GM19240 (cell line): ENCODE results near the gene SYCE1L.
"Not testable (repeated sequence)": the region's sequence is repeated elsewhere in the genome, so short reads cannot be mapped to it uniquely, and the experiment has no call there.

ENCODE experiments used
- DNase-seq: peaks from one replicate; pipeline ENCODE4 v3.0.0; 2011; ENCODE audit warnings: low spot score; ENCODE audit not compliant: insufficient read length

Gene SYCE1L

DNA sequence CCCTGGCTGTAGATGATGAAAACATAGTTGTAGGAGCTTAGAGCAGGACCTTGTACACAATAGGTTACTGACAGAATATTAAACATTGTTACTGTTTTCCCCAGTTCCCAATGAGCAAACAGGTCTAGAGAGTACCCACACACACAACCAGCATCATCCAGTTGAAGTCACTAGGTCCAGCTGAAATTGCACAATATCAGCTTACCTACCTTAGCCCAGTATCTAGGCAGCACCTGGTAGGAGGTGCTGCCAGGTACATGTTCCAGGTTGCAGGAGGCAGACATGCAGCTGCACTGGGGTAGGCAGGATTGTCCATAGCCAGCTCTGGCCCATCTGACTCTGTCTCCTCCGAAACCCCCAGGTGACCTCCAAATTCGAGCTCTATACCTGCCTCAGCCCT lies 1.5 kb upstream of the SYCE1L start:
- DNase-seq, result no peak

GRCh38 chr16:77206533-77206932 lies 7.3 kb downstream of the SYCE1L start:
- no peak for DNase-seq

- no peak for DNase-seq
Measured at GRCh38 chr16:77207030-77207429, 7.8 kb downstream of the SYCE1L start.

GRCh38 chr16:77208382-77208781 lies 9.2 kb downstream of the SYCE1L start:
- no peak for DNase-seq

DNA sequence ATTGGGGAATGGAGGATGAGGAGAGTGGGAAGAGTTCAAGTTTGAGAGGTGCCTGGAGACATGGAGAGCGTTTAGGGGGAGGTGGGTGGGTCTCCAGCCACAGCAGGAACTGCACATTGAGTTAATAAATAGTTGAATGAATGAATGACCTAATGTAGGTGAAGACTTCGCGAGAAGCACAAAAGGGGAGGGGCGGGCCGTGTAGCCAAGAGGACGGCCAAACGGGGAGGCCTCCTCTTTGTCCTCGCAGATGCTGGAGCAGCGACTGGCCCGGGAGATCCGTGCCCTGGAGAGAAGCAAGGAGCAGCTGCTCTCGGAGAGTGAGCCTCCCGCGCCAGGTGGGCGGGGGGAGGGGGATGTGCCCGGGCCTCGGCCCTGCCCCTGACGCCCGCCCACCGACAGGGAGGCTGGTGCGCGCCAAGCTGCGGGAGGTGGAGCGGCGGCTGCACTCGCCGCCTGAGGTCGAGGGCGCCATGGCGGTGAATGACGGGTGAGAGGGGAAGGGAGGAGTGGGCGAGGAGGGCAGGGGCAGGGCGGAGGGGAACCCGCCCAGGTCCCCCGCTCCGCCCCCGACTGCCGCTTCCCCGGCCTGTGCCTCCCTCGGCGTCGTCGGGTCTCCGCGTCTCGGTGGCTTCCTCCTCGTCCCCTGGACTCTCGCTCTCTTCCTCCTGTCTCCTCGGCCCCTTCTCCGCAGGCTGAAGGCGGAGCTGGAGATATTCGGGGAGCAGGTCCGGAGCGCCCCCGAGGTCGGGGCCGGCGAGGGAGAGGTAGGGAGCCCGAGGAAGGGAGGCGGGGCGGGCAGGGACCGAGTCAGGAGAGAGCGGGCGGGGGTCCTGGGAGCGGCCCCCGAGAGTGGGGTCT lies 12.9 kb downstream of the SYCE1L start:
- peak; percentile 32 for DNase-seq

DNA sequence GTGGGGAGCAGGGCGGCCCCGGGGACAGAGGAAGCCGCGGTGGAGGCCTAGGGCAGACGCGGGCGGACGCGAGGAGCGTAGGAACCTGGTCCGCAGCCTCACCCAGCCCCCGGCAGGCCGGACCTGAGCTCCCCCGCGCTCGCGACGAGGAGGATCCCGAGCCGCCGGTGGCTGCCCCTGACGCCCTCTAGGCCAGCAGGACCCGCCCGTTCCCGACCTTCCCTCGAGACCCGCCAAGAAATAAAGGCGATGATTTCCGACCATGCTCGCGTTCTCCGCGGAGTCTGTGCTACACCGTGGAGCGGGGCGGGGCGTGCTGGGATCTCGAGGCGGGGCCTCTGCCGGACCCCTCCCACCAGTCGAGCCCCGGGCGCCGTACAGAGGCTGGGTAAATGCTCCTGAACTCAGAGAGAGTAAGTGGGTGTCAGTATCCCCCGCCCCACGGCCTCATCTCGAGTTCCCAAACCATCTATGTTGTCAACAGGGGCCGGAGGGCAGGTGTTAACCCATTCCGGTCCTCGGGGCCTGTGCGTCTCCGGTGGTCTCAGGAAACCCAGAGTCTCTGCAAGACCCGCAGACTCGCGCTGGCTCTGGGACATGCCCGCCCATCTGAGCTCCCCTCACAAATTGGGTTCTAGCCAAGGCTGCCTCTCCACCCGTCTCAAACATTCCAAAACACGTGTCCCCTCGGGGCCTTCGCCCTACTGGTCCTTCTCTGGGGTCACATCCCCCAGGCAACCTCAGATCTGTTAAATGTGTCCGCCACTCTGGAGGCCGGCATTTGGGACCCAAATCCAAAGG lies 13.7 kb downstream of the SYCE1L start:
- DNase-seq, result peak; percentile 14

DNA sequence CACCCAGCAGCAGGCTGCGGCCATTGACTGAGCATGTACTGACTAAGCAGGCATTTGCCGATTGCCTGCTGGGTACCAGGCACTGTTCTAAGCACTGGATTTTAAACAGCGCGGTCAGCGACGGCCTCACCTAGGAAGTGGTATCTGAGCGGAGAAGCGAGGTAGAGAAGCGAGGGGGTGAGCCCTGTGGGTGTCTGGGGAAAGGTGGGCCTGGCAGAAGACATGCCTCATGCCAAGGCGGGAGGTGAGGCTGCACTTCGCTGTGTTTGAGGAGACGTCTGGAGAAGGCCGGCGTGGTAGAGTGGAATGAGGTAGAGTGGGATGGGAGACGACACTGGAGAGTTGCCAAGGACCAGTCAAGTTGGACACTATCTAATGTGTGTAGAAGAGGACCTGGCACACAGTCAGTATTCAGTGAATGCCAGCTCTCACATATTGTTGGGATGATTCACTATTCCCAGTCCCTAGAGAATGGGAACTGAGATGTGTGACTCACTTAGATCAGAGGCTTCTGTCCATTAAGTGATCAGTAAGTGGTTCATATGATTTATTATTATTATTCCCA lies 14.4 kb downstream of the SYCE1L start:
- DNase-seq, result no peak

DNA sequence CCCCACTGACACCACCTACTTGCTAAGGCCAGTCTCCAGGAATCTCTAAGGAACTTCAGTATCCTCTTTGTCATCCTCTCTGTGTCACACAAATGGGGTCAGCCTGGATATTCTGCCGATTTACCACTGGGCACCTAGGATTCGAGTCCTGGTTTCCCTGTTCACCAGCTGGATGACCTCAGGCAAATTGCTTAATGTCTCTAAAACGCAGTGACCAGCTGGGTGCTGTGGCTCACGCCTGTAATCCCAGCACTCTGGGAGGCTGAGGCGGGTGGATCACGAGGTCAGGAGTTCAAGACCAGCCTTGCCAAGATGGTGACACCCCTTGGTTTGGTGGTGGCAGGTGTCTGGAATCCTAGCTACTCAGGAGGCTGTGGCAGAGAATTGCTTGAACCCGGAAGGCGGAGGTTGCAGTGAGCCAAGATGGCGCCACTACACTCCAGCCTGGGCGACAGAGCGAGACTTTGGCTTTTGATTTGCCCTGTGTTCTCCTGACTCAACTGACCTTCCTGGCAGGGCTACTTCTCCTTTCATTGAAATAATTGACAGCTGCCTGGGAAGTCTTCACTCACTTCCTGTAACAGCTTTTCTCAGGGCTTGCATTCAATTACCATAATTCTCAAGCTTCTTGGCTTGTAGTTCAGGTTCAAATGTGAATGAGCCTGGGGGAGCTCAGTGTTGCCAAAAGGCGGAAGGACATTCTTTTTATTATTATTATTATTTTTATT lies 15.4 kb downstream of the SYCE1L start:
- no peak for DNase-seq

DNA sequence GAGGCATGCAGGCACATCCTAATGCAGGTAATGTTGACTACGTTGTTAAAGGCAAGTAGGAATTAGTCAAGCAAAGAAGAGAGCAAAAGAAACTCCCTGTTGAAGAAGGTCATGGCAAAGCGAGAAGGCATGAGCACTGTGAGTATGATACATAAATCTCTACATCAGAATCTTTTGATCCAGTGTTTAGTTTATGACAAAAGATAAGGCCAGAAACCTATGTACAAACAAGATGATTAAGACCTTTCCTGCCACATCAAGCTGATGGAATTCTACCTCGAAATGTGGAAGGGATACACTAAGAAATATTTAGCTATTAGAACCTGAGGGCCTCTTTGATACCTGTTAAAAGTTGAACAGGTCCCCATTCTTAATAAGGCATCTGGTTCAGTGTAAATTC lies 20.2 kb downstream of the SYCE1L start:
- no peak for DNase-seq

DNA sequence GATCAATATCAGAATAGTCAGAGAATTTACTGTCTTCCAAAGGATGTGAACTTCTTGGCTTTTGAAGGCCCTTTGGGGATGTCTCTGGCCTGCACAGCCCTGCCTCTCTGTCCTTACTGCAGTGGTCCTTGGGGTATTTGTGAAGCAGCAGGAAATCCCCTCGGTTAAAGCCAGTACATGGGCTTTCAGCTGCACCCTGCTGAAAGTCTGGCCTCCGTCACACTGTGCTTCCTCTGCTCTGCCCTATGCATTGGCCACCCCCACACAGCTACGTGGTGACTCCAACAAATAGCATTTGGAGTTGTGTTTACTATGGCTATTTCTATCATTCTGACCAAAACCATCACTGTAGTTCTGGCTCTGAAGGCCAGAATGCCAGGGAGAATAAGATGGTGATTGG lies 21.2 kb downstream of the SYCE1L start:
- no peak for DNase-seq

DNA sequence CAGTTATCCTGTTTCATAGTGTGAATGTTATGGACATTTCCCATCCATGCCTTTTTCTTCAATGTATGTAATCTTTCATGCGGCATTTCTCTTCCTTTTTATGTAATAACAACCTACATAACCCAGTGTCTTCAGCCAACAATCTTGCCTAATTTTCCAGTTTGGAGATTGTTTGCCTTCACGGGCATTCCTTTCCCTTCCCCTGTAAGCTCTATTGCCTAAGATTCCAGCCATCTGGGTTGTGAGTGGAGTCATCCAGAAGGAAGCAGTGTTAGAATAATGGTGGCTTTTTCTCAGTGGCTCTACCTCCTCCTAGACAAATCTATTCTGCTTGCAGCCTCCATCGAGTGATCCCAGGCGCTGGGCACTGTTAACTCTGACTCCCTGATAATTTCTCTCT lies 22.3 kb downstream of the SYCE1L start:
- DNase-seq, result no peak

GRCh38 chr16:77223184-77223583 lies 24.0 kb downstream of the SYCE1L start:
- DNase-seq, result no peak

- no peak for DNase-seq
Measured at GRCh38 chr16:77225182-77225581, 26.0 kb downstream of the SYCE1L start.

DNA sequence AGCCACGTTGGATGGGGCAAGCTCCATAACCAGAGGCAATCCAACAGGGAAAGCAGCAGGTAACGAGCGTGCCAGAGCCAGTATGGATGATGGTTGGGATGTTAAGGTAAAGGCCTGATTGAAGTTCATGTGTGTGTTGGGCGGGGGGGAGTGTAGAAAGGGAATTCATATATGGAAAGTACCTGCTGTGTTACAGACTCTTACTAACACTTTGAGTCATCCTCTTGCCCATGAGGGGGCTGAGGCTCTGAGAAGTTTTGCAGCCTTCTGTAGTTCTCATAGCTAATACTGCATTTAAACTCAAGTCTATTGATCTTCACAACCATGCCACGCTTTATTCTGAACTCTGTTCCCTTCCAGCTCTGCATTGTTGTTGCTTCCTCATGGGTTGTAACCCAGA lies 28.5 kb downstream of the SYCE1L start:
- DNase-seq, result no peak

- no peak for DNase-seq
Measured at GRCh38 chr16:77231047-77231446, 31.8 kb downstream of the SYCE1L start.

- DNase-seq, result no peak
Measured at GRCh38 chr16:77233799-77234519, 34.8 kb downstream of the SYCE1L start.

- DNase-seq, result no peak
Measured at GRCh38 chr16:77234611-77235010, 35.4 kb downstream of the SYCE1L start.

- DNase-seq, result peak; percentile 70
Measured at GRCh38 chr16:77236063-77236511, 36.9 kb downstream of the SYCE1L start.

DNA sequence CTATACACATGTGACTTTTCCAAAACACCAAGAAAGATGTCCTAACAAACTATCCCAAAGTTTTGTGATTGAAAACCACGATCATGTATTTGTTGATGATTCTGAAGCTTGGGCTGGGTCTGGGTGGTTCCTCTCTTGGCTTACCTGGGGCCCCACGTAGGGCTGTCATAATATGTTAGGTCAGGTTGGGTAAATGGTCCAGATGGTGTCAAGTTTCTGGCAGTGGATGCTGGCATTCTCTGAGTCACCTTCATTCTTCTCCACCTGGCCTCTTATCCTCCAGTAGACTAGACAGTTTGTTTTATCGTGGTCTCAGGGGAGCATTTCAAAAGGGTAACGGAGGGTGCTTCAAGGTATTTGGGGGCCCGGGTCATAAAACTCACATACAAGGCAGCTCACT lies 39.4 kb downstream of the SYCE1L start:
- DNase-seq, result no peak

DNA sequence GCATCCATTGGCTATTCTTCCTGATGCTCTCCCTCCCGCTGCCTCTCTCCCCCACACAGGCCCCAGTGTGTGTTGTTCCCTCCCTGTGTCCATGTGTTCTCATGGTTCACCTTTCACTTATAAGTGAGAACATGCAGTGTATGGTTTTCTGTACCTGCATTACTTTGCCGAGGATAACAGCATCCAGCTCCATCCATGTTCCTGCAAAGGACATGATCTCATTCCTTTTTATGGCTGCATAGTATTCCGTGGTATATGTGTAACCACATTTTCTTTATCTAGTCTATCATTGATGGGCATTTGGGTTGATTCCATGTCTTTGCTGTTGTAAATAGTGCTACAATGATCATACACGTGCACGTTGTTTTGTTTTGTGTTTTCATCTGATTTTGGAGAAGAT lies 43.3 kb downstream of the SYCE1L start:
- not testable (repeated sequence) for DNase-seq

DNA sequence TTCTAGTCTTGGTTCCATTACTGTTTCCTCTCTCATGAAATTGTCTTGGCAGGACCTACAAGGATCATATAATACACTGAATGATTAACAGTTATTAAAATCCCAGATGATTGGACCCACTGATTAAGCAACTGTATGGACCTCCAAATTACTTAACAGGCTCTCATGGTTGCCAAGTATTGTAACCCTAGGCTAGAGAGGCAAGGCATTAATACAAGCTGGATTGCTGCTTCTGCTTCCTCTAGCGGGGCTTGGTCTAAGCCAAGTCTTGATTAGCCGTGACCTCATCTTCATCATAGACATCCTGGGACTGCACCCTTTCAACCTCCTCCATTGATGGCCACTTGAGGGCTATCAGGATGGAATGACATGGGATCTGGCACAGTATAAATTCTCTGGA lies 46.9 kb downstream of the SYCE1L start:
- DNase-seq, result no peak
